Measurements from ENCODE around the gene HGF.

Gene HGF

DNA sequence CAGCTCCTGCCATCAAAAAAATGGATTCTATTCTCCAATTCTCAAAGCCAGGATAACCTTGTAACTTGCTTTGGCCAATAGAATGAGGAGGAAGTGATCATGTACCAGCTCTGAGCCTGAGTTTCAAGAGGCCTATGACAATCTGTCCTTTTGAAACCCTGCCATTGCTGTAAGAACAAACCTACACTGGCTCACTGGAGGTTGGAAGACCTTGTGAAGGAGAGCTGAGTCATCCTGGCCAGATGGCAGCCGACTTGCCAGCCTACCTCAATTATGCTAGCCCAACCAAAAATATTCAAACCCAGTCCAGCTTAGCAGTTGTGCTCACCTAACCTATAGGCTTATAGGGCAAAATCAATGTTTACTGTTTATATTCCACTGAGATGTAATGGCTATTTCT is 93.0 kb downstream of the HGF start:
- TF ChIP-seq, protein P1, sequence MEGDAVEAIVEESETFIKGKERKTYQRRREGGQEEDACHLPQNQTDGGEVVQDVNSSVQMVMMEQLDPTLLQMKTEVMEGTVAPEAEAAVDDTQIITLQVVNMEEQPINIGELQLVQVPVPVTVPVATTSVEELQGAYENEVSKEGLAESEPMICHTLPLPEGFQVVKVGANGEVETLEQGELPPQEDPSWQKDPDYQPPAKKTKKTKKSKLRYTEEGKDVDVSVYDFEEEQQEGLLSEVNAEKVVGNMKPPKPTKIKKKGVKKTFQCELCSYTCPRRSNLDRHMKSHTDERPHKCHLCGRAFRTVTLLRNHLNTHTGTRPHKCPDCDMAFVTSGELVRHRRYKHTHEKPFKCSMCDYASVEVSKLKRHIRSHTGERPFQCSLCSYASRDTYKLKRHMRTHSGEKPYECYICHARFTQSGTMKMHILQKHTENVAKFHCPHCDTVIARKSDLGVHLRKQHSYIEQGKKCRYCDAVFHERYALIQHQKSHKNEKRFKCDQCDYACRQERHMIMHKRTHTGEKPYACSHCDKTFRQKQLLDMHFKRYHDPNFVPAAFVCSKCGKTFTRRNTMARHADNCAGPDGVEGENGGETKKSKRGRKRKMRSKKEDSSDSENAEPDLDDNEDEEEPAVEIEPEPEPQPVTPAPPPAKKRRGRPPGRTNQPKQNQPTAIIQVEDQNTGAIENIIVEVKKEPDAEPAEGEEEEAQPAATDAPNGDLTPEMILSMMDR (IDR thresholded peaks at IDR 0.05; ENCODE audit: low read depth, low read length): no peak
- H3K27ac ChIP-seq: no peak overlapping the region
- H3K36me3 ChIP-seq: no peaks in the 10 kb centered on the region
- no peak for DNase-seq
- no peaks in the 10 kb centered on the region for H3K27me3 ChIP-seq (ENCODE audit: insufficient read depth, low read depth, severe bottlenecking)
- no peak overlapping the region for H3K4me3 ChIP-seq (ENCODE audit: low read depth, low read length)
- H3K9me3 ChIP-seq (ENCODE audit: severe bottlenecking): no peaks in the 10 kb centered on the region

DNA sequence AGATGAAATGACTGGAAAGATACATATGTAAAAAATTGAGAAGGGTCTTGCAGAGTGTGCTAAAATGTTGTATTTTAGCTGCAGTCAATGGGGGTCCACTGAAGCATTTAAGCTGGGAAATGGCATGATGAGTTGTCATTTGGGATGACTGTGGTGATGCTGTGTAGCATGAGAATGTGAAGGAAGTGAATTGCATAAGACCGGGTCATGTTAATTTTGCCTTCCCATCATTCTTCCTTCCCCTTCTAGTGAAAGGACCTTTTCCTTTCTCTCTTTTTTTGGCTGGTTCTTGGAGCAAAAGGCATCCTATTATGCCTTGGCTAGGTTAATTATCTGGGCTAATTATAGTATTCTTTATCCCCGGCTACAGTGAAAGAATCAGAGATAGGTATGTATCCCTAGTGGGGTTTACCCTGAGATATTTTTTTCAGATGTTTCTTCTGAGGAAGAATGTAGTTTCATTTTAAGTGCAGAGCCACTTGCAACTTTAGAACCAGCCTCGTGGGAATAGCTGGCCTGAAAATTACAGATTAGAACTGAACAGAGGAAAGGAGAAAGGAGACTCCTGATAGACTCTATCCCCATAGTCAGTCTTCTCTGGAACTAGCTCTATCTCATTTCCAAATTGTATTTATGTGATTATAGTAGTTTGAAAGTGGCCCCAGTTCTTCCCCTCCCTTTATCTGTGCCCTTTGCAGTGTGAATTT is 93.6 kb downstream of the HGF start:
- H3K27me3 ChIP-seq (ENCODE audit: insufficient read depth, low read depth, severe bottlenecking): no peaks in the 10 kb centered on the region
- no peak overlapping the region for H3K4me3 ChIP-seq (ENCODE audit: low read depth, low read length)
- TF ChIP-seq, protein P1 (IDR thresholded peaks at IDR 0.05; ENCODE audit: low read depth, low read length): no peak
- DNase-seq: no peak
- H3K27ac ChIP-seq: no peak overlapping the region
- H3K36me3 ChIP-seq: no peaks in the 10 kb centered on the region
- H3K9me3 ChIP-seq (ENCODE audit: severe bottlenecking): no peaks in the 10 kb centered on the region

DNA sequence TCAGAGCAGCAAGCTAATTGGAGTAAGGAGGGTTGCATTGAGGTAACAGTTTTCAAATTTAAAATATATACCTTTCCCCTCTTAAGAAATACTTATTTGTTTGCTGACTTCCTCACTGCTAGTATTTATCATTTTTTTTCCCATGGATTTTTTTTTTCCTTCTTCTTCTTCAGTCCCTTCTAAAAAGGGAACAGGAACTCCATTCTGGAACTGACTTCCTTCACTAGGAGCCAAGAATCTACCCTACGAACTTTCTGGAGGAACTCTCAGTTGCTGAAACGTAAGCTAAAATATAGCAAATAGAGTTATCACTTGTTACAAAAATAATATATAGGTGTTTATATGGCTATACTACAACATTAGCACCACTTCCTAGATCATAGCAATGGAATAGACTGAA is 95.4 kb downstream of the HGF start:
- Histone ChIP-seq H3K27ac (no peak overlapping the region), H3K4me3 (ENCODE audit: low read depth, low read length) (no peak overlapping the region), H3K27me3 (ENCODE audit: insufficient read depth, low read depth, severe bottlenecking) (no peaks in the 10 kb centered on the region), H3K9me3 (ENCODE audit: severe bottlenecking) (no peaks in the 10 kb centered on the region), H3K36me3 (no peaks in the 10 kb centered on the region)
- TF ChIP-seq, protein P1 (IDR thresholded peaks at IDR 0.05; ENCODE audit: low read depth, low read length): no peak
- DNase-seq: no peak

DNA sequence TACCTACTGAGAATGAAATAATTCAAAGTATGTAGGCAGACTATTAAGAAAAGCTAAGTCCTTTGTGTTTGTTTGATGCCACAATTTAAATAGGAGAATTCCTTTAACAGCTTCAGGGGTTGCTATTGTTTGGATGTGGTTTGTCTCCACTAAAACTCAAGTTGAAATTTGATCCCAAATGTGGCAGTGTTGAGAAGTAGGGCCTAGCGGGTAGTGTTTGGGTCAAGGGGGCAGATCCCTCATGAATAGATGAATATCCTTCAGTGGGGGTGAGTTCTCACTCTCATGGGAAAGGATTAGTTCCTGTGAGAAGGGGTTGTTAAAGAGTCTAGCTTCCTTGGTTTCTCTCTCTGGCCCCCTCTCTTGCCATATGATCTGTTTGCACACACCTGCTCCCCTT is 97.0 kb downstream of the HGF start:
- no peaks in the 10 kb centered on the region for H3K27me3 ChIP-seq (ENCODE audit: insufficient read depth, low read depth, severe bottlenecking)
- no peak overlapping the region for H3K4me3 ChIP-seq (ENCODE audit: low read depth, low read length)
- H3K9me3 ChIP-seq (ENCODE audit: severe bottlenecking): no peaks in the 10 kb centered on the region
- H3K27ac ChIP-seq: no peak overlapping the region
- TF ChIP-seq, protein P1 (IDR thresholded peaks at IDR 0.05; ENCODE audit: low read depth, low read length): no peak
- DNase-seq: no peak
- H3K36me3 ChIP-seq: no peaks in the 10 kb centered on the region

DNA sequence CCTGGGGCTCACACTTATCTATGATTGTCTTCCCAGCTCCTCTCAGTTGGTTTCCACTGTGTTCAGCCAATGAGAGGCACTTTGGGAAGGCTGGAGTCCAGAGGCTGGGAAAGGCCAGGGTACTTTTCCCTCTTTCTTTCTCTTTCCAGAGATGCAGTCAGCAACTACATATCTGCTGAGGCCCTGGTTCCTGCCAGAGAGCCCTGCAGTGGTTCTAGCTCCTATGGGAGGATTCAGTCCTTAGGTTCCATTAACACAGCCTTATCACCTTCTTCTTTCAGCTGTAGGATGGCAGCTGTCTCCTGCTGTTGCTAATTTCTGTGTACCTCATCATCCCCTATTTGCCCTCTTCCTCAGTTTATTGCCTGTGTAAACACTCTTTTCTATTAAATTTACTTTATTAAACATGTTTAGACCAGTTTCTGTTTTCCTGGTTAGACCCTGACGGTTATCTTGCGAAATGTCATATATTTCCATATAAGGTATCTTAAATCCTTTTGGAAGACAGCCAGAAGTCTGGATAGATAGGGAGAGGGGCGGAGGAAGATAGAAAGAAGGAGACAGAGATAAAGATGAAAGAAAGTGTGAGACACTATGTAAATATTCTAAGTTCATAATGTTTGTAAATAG is 100.3 kb downstream of the HGF start:
- H3K4me3 ChIP-seq (ENCODE audit: low read depth, low read length): no peak overlapping the region
- no peaks in the 10 kb centered on the region for H3K36me3 ChIP-seq
- H3K27ac ChIP-seq: no peak overlapping the region
- TF ChIP-seq, protein P1 (IDR thresholded peaks at IDR 0.05; ENCODE audit: low read depth, low read length): no peak
- no peak for DNase-seq
- H3K27me3 ChIP-seq (ENCODE audit: insufficient read depth, low read depth, severe bottlenecking): no peaks in the 10 kb centered on the region
- H3K9me3 ChIP-seq (ENCODE audit: severe bottlenecking): no peaks in the 10 kb centered on the region

All from WERI-Rb-1 (cell line).